HG03095 (cell line): ENCODE measurements around the gene SPACA7.

Source experiments
- ATAC-seq: cut with Tn5 transposase; IDR thresholded peaks from one replicate; pipeline ENCODE4 v1.9.1; 2021; ENCODE audit warnings: moderate library complexity; ENCODE audit not compliant: unreplicated experiment

SPACA7 gene

GRCh38 chr13:112446867-112447266, 70.7 kb downstream of the SPACA7 start:
- no peak for ATAC-seq

- ATAC-seq = no peak
Observed at GRCh38 chr13:112447306-112447705, 71.2 kb downstream of the SPACA7 start.

- ATAC-seq = no peak
Observed at GRCh38 chr13:112447761-112448603, 71.8 kb downstream of the SPACA7 start.

GRCh38 chr13:112448621-112449544, 72.7 kb downstream of the SPACA7 start:
- ATAC-seq = no peak

GRCh38 chr13:112449545-112449930, 73.4 kb downstream of the SPACA7 start:
- no peak for ATAC-seq

- no peak for ATAC-seq
Observed at GRCh38 chr13:112450118-112450903, 74.2 kb downstream of the SPACA7 start.

- ATAC-seq = no peak
Observed at GRCh38 chr13:112450904-112451240, 74.7 kb downstream of the SPACA7 start.

- ATAC-seq = no peak
Observed at GRCh38 chr13:112451512-112452379, 75.6 kb downstream of the SPACA7 start.

- no peak for ATAC-seq
Observed at GRCh38 chr13:112452380-112453206, 76.4 kb downstream of the SPACA7 start.

- no peak for ATAC-seq
Observed at GRCh38 chr13:112453207-112453829, 77.2 kb downstream of the SPACA7 start.

- no peak for ATAC-seq
Observed at GRCh38 chr13:112453874-112454647, 77.9 kb downstream of the SPACA7 start.

- ATAC-seq = no peak
Observed at GRCh38 chr13:112454648-112455334, 78.6 kb downstream of the SPACA7 start.

- ATAC-seq = no peak
Observed at GRCh38 chr13:112455476-112456059, 79.4 kb downstream of the SPACA7 start.

GRCh38 chr13:112456138-112457056, 80.2 kb downstream of the SPACA7 start:
- no peak for ATAC-seq

- ATAC-seq = no peak
Observed at GRCh38 chr13:112457081-112457480, 80.9 kb downstream of the SPACA7 start.

- no peak for ATAC-seq
Observed at GRCh38 chr13:112457485-112457884, 81.3 kb downstream of the SPACA7 start.
